ENCODE measurements around the gene ATG2B. TPM values are rescaled to one million over a fixed set of nuclear protein-coding genes. Genes with fewer than 3 reads are reported as not detected.

The ATG2B gene
- total and polyA plus RNA-seq, 2 of the 4 experiments (the other 2 are of a cell fraction) = 6.9 to 22.0 TPM

GRCh38 chr14:96385385-96385784 lies 22.2 kb upstream of the ATG2B start:
- in situ Hi-C loops (cut with MboI; ENCODE audit: low sequenced_read_pairs) = no loop called here
- intact Hi-C loops (cut with micrococcal nuclease) = no loop called here

More at GRCh38 chr14:96385385-96385784, 22.2 kb upstream of the ATG2B start:
- Histone ChIP-seq H3K56ac (ENCODE audit: extremely low read depth, insufficient read depth, low read length) (no peak overlapping the region), H2AFZ (replicated peaks; ENCODE audit: low read length, poor library complexity) (no peak overlapping the region), H3K36me3 (ENCODE audit: control insufficient read depth, insufficient read depth, low read length) (peaks cover 6% of the 10 kb centered on the region), H3K4me2 (ENCODE audit: low read depth, low read length) (no peak overlapping the region), H3K9ac (ENCODE audit: low read depth, low read length) (no peak overlapping the region), H3K18ac (ENCODE audit: low read depth, low read length) (no peak overlapping the region), H3K4me3 (ENCODE audit: insufficient read depth, low read depth, low read length) (no peak overlapping the region), H3K9me1 (ENCODE audit: insufficient read depth, low read length) (peaks cover 4% of the 10 kb centered on the region; the same call in 1 of the 2 replicates), H2BK5ac (ENCODE audit: low read depth, low read length, poor library complexity, severe bottlenecking) (no peak overlapping the region), H2AK5ac (ENCODE audit: low read depth, low read length) (no peak overlapping the region), H4K5ac (ENCODE audit: low read depth, low read length) (no peak overlapping the region), H3K4ac (ENCODE audit: low read depth, low read length) (no peak overlapping the region), H4K8ac (ENCODE audit: low read depth in 2 of 2, low read length in 2 of 2) (no peak overlapping the region), H4K91ac (ENCODE audit: insufficient read depth, low read depth, low read length) (no peak overlapping the region), H4K20me1 (ENCODE audit: insufficient read depth, low read length) (no peaks in the 10 kb centered on the region), H2BK20ac (ENCODE audit: low read depth, low read length) (no peak overlapping the region), H3K9me3 (ENCODE audit: control insufficient read depth, insufficient read depth, low read length) (no peaks in the 10 kb centered on the region), H3K23ac (ENCODE audit: low read depth, low read length) (no peak overlapping the region), H2BK15ac (ENCODE audit: low read depth, low read length) (no peak overlapping the region), H3K79me1 (ENCODE audit: low read depth in 1 of 2, low read length in 2 of 2) (peaks cover 0 to 7% of the 10 kb centered on the region in 2 experiments; a peak in 2 of 4 replicates), H3K27me3 (ENCODE audit: control insufficient read depth, insufficient read depth, low read length) (no peaks in the 10 kb centered on the region), H2BK120ac (ENCODE audit: low read depth, low read length) (no peak overlapping the region), H2AK9ac (replicated peaks; ENCODE audit: low read depth, low read length, poor library complexity) (no peak overlapping the region), H3K27ac (ENCODE audit: insufficient read depth, low read length) (no peak overlapping the region), H3K14ac (replicated peaks; ENCODE audit: low read depth, low read length) (no peak overlapping the region), H3K4me1 (ENCODE audit: control insufficient read depth, insufficient read depth, low read length) (no peaks in the 10 kb centered on the region)
- no CpG with 5 or more reads among the region's 3 CpGs for WGBS, 2 experiments (ENCODE audit: extremely low coverage in 2 of 2, insufficient read length in 1 of 2)
- BruUV-seq (replicated peaks) = no TSS peak
- ATAC-seq (ENCODE audit: low read depth) (no peak), DNase-seq (no peak)
- ChIA-PET CTCF (no interaction called here), POLR2A (ENCODE audit: unreplicated experiment) (no interaction called here)
- dilution Hi-C loops (cut with HindIII; ENCODE audit: low sequenced_read_pairs, unreplicated experiment) = no loop called here
- TF ChIP-seq, protein P1, sequence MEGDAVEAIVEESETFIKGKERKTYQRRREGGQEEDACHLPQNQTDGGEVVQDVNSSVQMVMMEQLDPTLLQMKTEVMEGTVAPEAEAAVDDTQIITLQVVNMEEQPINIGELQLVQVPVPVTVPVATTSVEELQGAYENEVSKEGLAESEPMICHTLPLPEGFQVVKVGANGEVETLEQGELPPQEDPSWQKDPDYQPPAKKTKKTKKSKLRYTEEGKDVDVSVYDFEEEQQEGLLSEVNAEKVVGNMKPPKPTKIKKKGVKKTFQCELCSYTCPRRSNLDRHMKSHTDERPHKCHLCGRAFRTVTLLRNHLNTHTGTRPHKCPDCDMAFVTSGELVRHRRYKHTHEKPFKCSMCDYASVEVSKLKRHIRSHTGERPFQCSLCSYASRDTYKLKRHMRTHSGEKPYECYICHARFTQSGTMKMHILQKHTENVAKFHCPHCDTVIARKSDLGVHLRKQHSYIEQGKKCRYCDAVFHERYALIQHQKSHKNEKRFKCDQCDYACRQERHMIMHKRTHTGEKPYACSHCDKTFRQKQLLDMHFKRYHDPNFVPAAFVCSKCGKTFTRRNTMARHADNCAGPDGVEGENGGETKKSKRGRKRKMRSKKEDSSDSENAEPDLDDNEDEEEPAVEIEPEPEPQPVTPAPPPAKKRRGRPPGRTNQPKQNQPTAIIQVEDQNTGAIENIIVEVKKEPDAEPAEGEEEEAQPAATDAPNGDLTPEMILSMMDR (conservative IDR thresholded peaks at IDR 0.05; ENCODE audit: low read depth, low read length) = no peak
- TF ChIP-seq, protein P2, sequence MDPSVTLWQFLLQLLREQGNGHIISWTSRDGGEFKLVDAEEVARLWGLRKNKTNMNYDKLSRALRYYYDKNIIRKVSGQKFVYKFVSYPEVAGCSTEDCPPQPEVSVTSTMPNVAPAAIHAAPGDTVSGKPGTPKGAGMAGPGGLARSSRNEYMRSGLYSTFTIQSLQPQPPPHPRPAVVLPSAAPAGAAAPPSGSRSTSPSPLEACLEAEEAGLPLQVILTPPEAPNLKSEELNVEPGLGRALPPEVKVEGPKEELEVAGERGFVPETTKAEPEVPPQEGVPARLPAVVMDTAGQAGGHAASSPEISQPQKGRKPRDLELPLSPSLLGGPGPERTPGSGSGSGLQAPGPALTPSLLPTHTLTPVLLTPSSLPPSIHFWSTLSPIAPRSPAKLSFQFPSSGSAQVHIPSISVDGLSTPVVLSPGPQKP (IDR thresholded peaks at IDR 0.05; ENCODE audit: borderline replicate concordance, low read depth, low read length) = no peak
- TF ChIP-seq BHLHE40 (IDR thresholded peaks at IDR 0.05; ENCODE audit: low read depth, low read length) (no peak), MAFK (IDR thresholded peaks at IDR 0.05; ENCODE audit: low read depth, low read length) (no peak), CEBPB (IDR thresholded peaks at IDR 0.05; ENCODE audit: low read depth, low read length) (no peak), RAD21 (IDR thresholded peaks at IDR 0.05; ENCODE audit: low read length) (no peak), CHD1 (IDR thresholded peaks at IDR 0.05; ENCODE audit: low read depth, low read length) (no peak), FOS (IDR thresholded peaks at IDR 0.05; ENCODE audit: low read depth, low read length) (no peak), POLR2A (IDR thresholded peaks at IDR 0.05; ENCODE audit: low read depth, low read length) (no peak), RCOR1 (IDR thresholded peaks at IDR 0.05; ENCODE audit: insufficient replicate concordance, low read length) (no peak)

Data from IMR-90 (cell line).